Testis (tissue), 2 donors: ENCODE measurements around the gene RPRD2.

Experiments used
- POLR2A ChIP-seq: fragments of 450-650 bp; IDR thresholded peaks from one replicate; pipeline ENCODE4 v1.6.1; 2017; ENCODE audit warnings: antibody characterized with exemption, mild to moderate bottlenecking, moderate library complexity
- TF ChIP-seq, protein P1 (sequence below), 3 experiments: fragments of 450-650 bp in 2 of 3; fragments of 200-600 bp in 1 of 3; sonication (generic) in 1 of 3; IDR thresholded peaks; one replicate each; pipeline ENCODE4 v1.5.1; 2016 to 2019; ENCODE audit warnings: antibody characterized with exemption in 3 of 3, mild to moderate bottlenecking in 2 of 3, moderate library complexity in 1 of 3

DNA sequence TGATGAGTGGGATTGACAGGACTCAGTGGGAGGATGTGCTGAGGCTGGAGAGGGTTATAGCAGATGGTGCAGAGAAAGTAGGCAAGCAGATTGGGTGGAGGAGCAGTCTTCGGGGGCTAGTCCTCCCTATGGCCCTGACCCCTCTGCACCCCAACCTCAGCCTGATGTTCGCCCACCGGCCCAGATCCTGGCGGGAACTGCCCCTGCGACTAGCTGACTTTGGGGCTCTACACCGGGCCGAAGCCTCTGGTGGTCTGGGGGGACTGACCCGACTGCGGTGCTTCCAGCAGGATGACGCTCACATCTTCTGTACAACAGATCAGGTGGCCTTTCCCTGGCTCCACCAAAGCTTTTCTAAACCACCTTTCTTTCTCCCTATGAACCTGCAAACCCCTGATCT, 134.4 kb downstream of the RPRD2 start:
- TF ChIP-seq, protein P1, sequence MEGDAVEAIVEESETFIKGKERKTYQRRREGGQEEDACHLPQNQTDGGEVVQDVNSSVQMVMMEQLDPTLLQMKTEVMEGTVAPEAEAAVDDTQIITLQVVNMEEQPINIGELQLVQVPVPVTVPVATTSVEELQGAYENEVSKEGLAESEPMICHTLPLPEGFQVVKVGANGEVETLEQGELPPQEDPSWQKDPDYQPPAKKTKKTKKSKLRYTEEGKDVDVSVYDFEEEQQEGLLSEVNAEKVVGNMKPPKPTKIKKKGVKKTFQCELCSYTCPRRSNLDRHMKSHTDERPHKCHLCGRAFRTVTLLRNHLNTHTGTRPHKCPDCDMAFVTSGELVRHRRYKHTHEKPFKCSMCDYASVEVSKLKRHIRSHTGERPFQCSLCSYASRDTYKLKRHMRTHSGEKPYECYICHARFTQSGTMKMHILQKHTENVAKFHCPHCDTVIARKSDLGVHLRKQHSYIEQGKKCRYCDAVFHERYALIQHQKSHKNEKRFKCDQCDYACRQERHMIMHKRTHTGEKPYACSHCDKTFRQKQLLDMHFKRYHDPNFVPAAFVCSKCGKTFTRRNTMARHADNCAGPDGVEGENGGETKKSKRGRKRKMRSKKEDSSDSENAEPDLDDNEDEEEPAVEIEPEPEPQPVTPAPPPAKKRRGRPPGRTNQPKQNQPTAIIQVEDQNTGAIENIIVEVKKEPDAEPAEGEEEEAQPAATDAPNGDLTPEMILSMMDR (IDR thresholded peaks at IDR 0.05) = no peak
- TF ChIP-seq POLR2A = no peak
